Neural cell (in vitro differentiated cells): ENCODE data around the gene NIPA2.

Experiments used
- EP300 ChIP-seq: fragments of 450-650 bp; conservative IDR thresholded peaks from 2 replicates; pipeline ENCODE4 v1.6.1; 2014; ENCODE audit warnings: antibody characterized with exemption, mild to moderate bottlenecking, moderate library complexity; ENCODE audit not compliant: poor library complexity, severe bottlenecking
- EZH2 ChIP-seq: fragments of 200-600, 300-800 bp; shearing (Covaris generic), sonication (generic); IDR thresholded peaks from 2 replicates; pipeline ENCODE4 v1.6.1; 2014; ENCODE audit warnings: antibody characterized with exemption, low read length, borderline replicate concordance, mild to moderate bottlenecking; ENCODE audit not compliant: insufficient read depth, poor library complexity, severe bottlenecking
- RAD21 ChIP-seq: fragments of 450-650 bp; conservative IDR thresholded peaks from 2 replicates; pipeline ENCODE4 v1.6.1; 2014; ENCODE audit warnings: antibody characterized with exemption, mild to moderate bottlenecking, moderate library complexity
- TF ChIP-seq, protein P1 (sequence below): fragments of 450-650 bp; IDR thresholded peaks from 2 replicates; pipeline ENCODE4 v1.5.1; 2014; ENCODE audit warnings: antibody characterized with exemption, mild to moderate bottlenecking, moderate library complexity; ENCODE audit not compliant: poor library complexity, severe bottlenecking

DNA sequence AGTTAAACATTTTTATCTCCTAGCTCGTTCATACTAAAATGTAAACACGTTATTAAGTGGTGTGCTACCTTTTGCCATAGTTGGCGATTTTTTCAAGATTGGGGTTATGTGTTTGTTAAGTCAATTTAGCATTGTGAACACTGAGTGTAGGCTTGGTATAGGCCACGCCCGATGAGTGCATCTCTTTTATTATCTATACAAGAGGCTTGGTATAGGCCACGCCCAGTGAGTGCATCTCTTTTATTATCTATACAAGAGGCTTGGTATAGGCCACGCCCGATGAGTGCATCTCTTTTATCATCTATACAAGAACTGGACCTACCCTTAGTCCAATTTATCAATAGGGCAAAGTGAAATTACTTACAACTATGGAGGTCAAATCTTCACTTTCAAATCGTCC, 70.4 kb downstream of the NIPA2 start:
- TF ChIP-seq, protein P1, sequence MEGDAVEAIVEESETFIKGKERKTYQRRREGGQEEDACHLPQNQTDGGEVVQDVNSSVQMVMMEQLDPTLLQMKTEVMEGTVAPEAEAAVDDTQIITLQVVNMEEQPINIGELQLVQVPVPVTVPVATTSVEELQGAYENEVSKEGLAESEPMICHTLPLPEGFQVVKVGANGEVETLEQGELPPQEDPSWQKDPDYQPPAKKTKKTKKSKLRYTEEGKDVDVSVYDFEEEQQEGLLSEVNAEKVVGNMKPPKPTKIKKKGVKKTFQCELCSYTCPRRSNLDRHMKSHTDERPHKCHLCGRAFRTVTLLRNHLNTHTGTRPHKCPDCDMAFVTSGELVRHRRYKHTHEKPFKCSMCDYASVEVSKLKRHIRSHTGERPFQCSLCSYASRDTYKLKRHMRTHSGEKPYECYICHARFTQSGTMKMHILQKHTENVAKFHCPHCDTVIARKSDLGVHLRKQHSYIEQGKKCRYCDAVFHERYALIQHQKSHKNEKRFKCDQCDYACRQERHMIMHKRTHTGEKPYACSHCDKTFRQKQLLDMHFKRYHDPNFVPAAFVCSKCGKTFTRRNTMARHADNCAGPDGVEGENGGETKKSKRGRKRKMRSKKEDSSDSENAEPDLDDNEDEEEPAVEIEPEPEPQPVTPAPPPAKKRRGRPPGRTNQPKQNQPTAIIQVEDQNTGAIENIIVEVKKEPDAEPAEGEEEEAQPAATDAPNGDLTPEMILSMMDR = no peak
- TF ChIP-seq EZH2 (no peak), EP300 (no peak), RAD21 (no peak)
